HG02610 (cell line): Measurements from ENCODE around the gene PRSS1.
"Not testable (repeated sequence)": the region's sequence is repeated elsewhere in the genome, so short reads cannot be mapped to it uniquely, and the experiment has no call there.

ENCODE experiments used
- ATAC-seq: cut with Tn5 transposase; IDR thresholded peaks from one replicate; pipeline ENCODE4 v1.9.1; 2021; ENCODE audit warnings: mild to moderate bottlenecking, moderate library complexity; ENCODE audit not compliant: unreplicated experiment

Gene PRSS1

DNA sequence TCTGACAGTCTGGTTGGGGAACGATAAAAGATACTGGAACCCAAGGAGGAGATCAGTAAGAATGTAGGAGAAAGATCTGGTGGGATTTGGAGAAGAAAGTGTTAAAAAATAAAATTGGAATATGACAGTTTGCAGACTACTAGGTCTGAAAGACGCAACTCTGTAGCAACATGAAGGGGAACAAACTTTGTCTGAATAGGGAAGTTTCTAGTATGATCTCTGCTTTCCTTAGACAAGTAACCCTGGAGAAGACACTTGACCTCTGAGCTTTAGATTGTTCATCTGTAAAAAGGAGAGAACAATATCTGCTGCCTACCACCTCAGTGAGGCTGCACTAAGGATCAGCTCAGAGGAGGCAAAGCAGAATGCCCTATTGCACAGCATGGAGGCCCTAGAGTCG, 3.0 kb upstream of the PRSS1 start:
- no peak for ATAC-seq

DNA sequence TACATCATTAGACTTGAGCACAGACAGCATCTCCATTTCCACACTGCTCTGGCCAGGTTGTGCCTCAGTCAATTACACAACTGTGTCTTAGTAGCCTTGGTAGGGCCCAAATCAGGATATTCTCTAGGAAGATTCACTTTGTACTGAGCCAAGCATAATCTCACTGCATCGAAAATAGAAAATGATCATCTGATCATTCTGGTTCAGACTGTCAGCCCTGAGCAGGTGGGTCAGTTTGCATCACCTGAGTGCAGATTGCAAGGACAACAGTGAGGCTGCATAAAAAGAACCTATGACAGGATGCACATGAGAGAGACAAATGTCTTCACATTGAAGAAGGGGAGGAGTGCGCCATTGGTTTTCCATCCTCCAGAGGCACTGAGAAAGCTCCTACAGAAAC, 862 bp upstream of the PRSS1 start:
- ATAC-seq, result not testable (repeated sequence)

DNA sequence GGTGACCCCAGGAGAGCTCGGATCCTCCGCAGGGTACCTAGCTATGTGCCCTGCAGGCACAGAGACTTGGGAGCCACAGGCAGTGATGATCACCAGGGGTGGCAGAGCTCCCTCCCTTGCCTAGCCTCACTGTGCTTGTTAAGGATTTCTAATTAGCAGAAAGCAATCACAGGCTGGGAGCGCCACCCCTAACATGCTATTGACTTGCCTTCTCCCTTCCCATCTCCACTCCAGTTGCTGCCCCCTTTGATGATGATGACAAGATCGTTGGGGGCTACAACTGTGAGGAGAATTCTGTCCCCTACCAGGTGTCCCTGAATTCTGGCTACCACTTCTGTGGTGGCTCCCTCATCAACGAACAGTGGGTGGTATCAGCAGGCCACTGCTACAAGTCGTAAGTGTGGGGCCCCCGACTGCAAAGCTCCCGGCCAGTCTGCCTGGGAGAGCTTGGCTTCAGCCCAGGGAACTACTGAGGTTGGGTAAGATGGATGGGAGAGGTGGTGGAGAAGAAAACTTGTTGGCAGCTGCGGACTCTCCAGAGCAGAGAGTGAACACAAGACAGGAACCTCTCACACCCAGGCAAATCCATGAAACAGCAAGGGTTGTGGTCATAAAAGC, 1.2 kb downstream of the PRSS1 start:
- ATAC-seq, result no peak

DNA sequence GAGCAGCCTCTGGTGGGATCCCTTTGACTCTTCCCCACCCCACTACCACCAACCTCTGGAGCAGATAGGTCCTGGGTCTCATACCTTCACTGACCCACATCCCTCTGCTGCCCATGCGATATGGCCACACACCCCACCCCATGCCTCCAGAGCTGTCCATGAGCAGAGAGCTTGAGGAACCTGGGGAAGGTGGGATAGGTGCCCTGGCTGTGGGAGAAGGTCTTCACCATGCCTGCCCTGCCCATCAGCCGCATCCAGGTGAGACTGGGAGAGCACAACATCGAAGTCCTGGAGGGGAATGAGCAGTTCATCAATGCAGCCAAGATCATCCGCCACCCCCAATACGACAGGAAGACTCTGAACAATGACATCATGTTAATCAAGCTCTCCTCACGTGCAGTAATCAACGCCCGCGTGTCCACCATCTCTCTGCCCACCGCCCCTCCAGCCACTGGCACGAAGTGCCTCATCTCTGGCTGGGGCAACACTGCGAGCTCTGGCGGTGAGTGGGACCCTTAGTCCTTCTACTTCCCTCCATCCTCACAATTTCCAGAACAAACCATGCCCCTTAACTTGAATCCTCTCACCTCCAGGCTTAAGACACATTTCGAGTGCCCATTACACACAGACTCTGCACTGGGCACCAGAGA, 2.4 kb downstream of the PRSS1 start:
- not testable (repeated sequence) for ATAC-seq

DNA sequence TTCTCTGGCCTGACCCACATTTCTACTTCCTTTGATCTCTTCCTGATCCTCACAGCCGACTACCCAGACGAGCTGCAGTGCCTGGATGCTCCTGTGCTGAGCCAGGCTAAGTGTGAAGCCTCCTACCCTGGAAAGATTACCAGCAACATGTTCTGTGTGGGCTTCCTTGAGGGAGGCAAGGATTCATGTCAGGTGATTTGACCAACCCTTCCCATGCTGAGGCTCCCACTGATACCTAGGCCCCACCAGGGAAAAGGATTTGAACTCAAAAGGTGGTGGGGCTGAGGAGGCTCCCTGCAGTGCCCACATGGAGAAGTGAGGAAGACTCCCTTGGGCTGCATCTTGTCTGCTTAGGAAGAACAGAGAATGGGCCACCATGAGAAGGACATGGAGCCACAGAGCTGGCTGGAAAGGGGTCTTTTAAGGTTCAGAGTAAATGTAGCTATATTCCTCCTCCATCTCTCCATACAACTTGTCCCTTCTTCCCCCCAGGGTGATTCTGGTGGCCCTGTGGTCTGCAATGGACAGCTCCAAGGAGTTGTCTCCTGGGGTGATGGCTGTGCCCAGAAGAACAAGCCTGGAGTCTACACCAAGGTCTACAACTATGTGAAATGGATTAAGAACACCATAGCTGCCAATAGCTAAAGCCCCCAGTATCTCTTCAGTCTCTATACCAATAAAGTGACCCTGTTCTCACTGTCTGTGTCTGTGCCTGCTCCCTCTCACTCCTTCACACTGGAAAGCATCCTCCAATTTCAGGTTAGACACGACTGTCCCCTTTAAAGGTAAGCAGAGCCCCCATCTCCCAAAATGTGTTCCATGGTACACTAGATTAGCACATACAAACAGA, 3.3 kb downstream of the PRSS1 start:
- no peak for ATAC-seq

DNA sequence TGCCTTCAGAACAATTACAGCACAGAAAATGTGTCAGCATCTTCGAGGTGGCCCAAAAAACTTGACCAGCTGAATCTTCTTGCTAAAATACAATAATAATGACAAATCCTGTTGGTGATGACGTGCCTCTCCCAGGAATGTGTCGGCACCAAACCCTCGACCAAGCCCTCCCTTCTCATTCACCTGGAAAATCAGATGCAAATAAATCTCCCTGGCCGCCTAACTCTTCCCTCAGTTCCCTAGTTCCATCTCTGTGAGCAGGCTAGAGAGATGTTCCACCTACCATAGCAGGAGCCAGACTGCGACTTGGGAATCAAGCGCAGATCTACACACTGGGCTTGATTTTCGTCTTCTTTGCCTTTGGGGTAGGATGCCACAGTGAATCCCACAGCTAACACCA, 4.1 kb downstream of the PRSS1 start:
- no peak for ATAC-seq

DNA sequence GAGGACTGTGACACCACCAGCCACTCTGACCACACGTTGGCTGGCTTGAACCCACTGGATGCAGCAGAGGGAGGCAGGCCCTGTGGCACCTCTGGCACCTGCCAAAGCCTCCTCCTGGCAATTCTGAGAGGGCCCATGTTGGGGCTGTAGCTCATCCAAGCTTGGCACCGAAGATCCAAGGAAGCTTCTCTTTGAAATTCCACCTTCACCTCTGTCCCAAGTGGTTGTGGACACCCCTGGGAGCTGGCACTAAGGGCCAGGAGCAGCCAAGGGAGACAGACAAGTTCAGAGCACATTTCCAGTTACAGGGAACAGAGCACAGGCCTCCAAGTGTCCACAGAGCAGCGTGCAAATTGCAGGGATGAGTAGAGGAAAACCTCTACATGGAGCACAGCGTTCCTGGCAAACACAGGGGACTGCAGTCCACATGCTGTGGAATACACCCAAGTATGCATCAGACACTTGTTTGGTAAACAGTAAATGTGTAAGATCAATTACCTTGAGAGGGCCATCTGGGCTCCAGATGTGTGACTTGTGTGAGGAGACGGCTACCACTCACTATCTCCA, 4.7 kb downstream of the PRSS1 start:
- not testable (repeated sequence) for ATAC-seq

DNA sequence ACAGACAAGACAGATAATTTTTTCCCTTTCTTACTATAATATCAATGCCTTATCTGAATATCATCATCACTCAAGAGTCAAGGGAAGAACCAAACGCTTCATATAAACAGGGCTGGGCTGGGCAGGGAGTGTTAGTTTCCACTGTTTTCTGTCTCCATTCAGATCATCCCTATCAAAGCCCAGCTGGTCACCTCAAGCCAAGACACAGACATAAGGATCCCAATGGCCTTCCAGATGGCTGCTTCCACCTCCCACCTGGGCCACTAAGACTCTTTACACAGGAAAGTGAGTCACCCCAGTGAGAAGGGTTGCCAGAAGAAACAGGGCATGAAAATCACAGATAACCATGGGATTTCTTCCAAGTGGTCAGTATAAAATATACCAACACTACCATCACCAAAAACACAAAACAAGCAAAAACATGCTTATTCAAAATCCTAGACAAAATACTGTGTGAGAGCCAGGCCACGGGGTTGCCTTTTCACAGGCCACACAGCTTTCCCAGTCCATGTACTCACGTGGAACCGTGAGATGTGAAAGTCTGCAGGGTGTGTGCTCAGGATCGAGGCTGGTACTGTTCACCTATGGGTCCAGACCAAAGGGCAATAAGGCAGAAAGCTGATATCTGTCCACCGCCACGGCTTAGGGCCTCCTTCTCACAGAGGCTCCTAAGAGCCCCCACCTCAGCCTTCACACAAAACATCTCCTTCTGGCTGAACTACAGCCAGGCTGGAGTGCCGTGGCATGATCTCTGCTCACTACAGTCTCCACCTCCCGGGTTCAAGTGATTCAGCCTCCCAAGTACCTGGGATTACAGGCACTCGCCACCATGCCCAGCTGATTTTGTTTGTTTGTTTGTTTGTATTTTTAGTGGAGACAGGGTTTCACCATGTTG, 5.7 kb downstream of the PRSS1 start:
- no peak for ATAC-seq

DNA sequence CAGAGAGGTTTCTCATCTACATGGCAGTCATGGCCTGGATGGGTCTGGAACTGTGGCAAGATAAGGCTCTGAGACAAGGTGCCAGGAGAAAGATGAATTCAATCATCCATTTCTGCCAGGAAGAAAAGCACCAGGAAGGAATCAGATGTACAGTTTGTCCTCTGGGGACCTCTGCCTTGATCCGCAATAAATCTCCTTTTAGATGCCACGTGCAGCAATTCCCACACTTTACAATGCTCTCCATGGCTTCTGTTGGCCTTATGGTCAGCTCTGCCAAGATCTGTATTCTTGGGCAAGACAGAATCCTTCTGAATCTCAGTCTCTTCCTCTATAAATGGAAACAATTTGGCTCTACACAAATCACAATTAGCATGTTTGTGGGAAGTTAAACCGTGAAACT, 9.0 kb downstream of the PRSS1 start:
- not testable (repeated sequence) for ATAC-seq

DNA sequence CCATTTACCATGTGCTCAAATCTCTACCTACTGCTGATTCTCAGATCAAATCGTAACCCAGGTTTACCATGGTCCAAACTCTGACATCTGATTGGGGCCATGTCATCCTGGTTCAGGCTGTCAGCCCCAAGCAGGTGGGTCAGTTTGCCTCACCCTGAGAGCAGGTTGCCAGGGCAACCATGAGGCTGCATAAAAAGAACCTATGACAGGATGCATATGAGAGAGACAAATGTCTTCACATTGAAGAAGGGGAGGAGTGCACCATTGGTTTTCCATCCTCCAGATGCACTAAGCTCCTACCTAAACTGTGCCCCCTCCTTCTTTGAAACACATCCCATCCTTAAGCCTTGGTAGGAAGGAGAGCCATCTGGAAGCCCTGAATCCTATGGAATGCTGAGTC, 10.2 kb downstream of the PRSS1 start:
- ATAC-seq, result no peak

DNA sequence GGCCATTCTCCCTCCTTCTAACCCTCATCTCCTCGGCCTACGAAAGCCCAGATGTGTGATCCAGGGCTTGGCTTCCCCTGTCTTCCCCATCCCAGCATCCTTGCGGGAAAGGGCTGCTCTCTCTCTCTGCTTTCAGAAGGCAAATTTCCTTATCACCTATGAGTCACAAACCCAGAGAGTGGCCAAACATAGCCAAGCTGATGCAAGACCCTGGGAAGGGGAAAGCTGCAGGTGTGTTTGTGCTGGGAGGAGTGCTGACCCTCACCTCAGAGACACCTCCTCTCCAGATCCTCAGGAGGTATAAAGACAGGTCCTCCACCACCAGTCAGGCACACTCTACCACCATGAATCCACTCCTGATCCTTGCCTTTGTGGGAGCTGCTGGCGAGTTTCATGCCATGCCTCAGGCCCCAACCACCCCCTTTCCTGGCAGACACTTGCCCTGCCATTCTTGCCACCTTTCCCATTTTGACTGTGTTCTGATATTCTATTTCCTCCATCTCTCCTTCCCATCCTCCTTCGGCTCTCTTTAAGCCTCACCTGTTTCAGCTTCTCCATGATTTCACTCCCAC, 10.9 kb downstream of the PRSS1 start:
- no peak for ATAC-seq

DNA sequence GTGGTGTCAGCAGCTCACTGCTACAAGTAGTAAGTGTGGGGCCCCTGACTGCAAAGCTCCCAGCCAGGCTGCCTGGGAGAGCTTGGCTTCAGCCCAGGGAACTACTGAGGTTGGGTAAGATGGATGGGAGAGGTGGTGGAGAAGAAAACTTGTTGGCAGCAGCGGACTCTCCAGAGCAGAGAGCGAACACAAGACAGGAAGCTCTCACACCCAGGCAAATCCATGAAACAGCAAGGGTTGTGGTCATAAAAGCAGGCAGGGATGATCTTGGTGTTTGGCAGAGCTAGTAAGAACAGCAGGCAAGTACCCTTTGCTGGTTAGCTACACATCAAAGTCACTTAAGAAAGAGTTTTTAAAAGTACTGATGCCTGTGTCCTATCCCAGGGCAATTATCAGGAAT, 12.3 kb downstream of the PRSS1 start:
- not testable (repeated sequence) for ATAC-seq

DNA sequence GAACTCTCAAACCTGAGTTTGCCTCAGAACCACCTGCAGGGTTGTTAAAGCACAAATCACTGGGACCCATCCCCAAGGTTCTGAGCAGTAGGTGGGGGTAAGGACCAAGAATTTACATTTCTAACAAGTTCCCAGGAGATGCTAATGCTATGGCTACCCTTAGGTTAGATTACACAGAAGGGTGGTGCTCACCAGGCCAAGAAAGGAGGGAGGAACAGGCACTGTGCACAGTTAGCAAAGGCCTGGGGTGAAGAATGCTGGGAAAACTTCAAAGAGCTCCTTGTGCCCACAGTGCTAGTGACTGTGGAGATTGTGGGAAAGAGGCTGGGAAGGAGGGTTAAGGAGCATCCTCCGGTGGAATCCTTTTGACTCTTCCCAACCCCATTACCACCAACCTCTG, 12.8 kb downstream of the PRSS1 start:
- no peak for ATAC-seq

DNA sequence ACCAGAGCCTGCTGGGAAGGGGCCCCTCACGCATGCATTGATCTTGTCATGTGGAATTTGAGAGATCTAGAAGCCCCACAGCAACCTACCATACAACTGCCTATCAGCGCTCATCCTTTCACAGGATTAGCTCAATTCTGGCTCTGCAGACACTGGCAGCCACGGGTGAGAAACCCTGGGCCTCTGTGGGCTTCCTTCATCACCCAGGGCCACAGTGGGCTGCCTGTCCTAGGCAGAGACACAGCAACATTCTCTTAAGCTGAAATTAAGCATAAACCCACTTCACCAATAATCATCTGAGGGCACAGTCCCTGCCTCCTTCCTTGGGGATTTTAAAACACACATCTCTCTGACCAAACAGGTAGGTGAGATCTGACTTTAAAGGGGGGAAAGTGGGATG, 18.2 kb downstream of the PRSS1 start:
- ATAC-seq, result no peak

DNA sequence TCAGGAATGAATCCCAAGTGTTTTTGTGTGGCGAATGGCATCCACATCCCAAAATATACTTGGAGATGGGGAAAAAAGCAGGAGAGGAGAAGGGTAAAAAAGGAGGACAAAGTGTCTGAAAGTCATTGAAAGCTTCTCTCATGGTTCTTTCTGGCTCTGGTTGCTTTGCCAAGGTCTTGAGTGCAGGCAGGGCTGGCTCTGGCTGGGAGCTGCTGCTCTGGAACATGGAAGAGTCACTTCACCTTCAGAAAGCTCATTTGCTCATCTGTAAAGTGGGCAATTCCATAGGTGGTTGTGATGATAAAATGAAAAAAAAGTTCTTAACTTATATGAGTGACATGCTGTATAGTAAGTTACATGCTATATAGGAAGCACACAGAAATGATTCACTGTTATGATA, 18.6 kb downstream of the PRSS1 start:
- ATAC-seq, result no peak

DNA sequence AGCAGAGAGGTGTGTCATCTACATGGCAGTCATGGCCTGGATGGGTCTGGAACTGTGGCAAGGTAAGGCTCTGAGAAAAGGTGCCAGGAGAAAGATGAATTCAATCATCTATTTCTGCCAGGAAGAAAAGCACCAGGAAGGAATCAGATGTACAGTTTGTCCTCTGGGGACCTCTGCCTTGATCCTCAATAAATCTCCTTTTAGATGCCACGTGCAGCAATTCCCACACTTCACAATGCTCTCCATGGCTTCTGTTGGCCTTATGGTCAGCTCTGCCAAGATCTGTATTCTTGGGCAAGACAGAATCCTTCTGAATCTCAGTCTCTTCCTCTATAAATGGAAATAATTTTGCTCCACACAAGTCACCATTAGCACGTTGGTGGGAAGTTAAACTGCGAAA, 19.6 kb downstream of the PRSS1 start:
- ATAC-seq, result not testable (repeated sequence)

DNA sequence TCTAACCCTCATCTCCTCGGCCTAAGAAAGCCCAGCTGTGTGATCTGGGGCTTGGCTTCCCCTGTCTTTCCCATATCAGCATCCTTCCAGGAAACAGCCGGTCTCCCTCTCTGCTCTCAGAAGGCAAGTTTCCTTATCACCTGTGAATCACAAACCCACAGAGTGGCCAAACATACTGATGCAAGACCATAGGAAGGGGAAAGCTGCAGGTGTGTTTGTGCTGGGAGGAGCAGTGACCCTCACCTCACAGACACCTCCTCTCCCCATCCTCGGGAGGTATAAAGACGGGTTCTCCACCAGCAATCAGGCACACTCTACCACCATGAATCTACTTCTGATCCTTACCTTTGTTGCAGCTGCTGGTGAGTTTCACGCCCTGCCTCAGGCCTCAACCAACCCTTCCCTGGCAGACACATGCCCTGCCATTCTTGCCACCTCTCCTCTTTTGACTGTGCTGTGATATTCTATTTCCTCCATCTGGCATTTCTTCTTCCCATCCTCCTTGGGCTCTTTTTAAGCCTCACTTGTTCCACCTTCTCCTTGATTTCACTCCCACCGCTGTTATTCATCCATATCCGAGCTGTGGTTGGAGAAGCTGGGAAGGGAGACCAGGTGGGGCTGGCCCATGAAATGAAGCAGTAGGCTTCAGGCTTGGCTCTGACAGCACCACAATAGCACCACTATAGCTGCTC, 21.5 kb downstream of the PRSS1 start, which contains the start of gene PRSS2:
Gene PRSS2, plus strand, starts transcription at position 310 of the 692 bp plus-strand sequence. Its CDS starts 13 bp downstream, at position 323.
- ATAC-seq, result peak; percentile 17

DNA sequence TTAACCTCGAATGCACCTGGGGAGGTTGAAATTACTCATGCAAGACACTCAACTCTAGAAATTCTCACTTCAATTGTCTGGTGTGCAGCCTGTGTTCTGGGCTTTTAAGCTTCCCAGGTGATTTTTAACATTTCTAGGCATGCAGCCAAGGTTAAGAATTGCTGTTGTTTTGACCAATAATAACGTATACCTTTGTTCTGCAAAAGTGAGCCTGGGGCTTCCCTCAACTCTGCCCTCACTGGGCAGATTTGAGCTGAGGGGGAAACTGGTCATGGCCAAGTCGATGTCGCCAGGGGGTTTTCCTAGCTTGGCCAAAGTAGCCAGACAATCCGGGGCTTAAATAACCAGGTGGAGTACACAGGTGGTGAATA, 22.1 kb downstream of the PRSS1 start:
- peak; percentile 88 for ATAC-seq

DNA sequence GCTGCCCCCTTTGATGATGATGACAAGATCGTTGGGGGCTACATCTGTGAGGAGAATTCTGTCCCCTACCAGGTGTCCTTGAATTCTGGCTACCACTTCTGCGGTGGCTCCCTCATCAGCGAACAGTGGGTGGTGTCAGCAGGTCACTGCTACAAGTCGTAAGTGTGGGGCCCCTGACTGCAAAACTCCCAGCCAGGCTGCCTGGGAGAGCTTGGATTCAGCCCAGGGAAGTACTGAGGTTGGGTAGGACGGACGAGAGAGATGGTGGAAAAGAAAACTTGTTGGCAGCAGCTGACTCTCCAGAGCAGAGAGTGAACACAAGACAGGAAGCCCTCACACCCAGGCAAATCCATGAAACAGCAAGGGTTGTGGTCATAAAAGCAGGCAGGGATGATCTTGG, 22.8 kb downstream of the PRSS1 start:
- no peak for ATAC-seq

DNA sequence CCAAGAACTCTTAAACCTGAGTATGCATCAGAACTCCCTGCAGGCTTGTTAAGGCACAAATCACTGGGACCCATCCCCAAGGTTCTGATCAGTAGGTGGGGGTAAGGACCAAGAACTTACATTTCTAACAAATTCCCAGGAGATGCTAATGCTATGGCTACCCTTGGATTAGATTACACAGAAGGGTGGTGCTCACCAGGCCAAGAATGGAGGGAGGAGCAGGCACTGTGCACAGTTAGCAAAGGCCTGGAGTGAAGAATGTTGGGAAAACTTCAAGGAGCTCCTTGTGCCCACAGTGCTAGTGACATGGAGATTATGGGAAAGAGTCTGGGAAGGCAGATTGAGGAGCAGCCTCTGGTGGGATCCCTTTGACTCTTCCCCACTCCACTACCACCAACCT, 23.4 kb downstream of the PRSS1 start:
- no peak for ATAC-seq
